HCT116 (cell line): ENCODE measurements around the gene NFE2L2. TPM values are rescaled to one million over a fixed set of nuclear protein-coding genes. Genes with fewer than 3 reads are reported as not detected.

ENCODE experiments used
- ATAC-seq: fragments of 200-7000 bp; cut with Tn5 transposase; 2 replicates; pipeline ENCODE4 v1.9.1; 2020; ENCODE audit warnings: mild to moderate bottlenecking, moderate library complexity
- BruUV-seq: library from RNA; stranded (reverse); fragments of 400-500 nt; replicated peaks from 2 replicates; lab custom pipeline; 2021; lab: Mats Ljungman, UMichigan
- CTCF ChIA-PET: fragments of 300-600 bp; sonication (Branson Sonifier 250); formaldehyde crosslinking; loops from one replicate; lab custom pipeline; 2021; ENCODE audit warnings: antibody characterized with exemption; lab: Charles Lee
- POLR2A ChIA-PET: fragments of 300-600, 350-600 bp; sonication (Branson Sonifier 250); formaldehyde crosslinking; loops from one replicate; lab custom pipeline; 2021; ENCODE audit warnings: antibody characterized with exemption; lab: Charles Lee
- RAD21 ChIA-PET, 2 experiments: fragments of 300-600 bp; sonication (Branson Sonifier 250); formaldehyde crosslinking; loops; one replicate each; lab custom pipeline; 2023; ENCODE audit warnings: low total read pairs in 2 of 2; ENCODE audit not compliant: uncharacterized antibody in 2 of 2, unreplicated experiment in 2 of 2, low non-redundant PET in 1 of 2; lab: Charles Lee
- DNase-seq: peaks from one replicate; pipeline ENCODE4 v3.0.0-alpha.2; 2010; ENCODE audit warnings: low read depth, low spot score
- H2AFZ ChIP-seq: fragments of 200-600 bp; shearing (Covaris generic), sonication (generic); 2 replicates; pipeline ENCODE4 v1.6.1; 2017; ENCODE audit warnings: low read depth, mixed run types, mixed read lengths, antibody characterized with exemption, low read length; ENCODE audit not compliant: poor library complexity, severe bottlenecking
- H3K27ac ChIP-seq: 2 replicates; pipeline ENCODE4 v1.5.1; 2012; ENCODE audit warnings: low read depth, low read length
- H3K27me3 ChIP-seq: fragments of 200-600 bp; sonication (generic); 2 replicates; pipeline ENCODE4 v1.6.1; 2016; ENCODE audit warnings: mixed run types, low read length, mixed read lengths; ENCODE audit not compliant: insufficient read depth
- H3K36me3 ChIP-seq, 2 experiments: fragments of 200-500 bp in 1 of 2; fragments of 200-600 bp in 1 of 2; sonication (Bioruptor generic) in 1 of 2; sonication (generic) in 1 of 2; 2 replicates each; pipeline versions ENCODE4 v1.5.1 to v1.6.1; 2014 to 2016; ENCODE audit warnings: low read length in 2 of 2, inconsistent platforms in 1 of 2, mixed read lengths in 1 of 2, mixed run types in 1 of 2; ENCODE audit not compliant: insufficient read depth in 2 of 2, control insufficient read depth in 1 of 2
- H3K4me1 ChIP-seq, 2 experiments: fragments of 200-600 bp in 1 of 2; sonication (generic) in 1 of 2; 2 replicates each; pipeline versions ENCODE4 v1.5.1 to v1.6.1; 2012 to 2017; ENCODE audit warnings: low read length in 2 of 2, inconsistent platforms in 1 of 2, mild to moderate bottlenecking in 1 of 2, mixed read lengths in 1 of 2, mixed run types in 1 of 2, moderate library complexity in 1 of 2; ENCODE audit not compliant: insufficient read depth in 2 of 2, control insufficient read depth in 1 of 2
- H3K4me2 ChIP-seq: fragments of 200-600 bp; sonication (generic); 2 replicates; pipeline ENCODE4 v1.6.1; 2017; ENCODE audit warnings: mixed run types, low read length, mixed read lengths
- H3K4me3 ChIP-seq, 2 experiments: fragments of 200-600 bp in 1 of 2; sonication (generic) in 1 of 2; replicated peaks in 1 of 2; 2 replicates each; pipeline ENCODE4 v1.5.1; 2011 to 2016; ENCODE audit warnings: low read length in 2 of 2, control low read depth in 1 of 2, low read depth in 1 of 2, mild to moderate bottlenecking in 1 of 2, mixed read lengths in 1 of 2, mixed run types in 1 of 2
- H3K79me2 ChIP-seq: fragments of 200-600 bp; sonication (generic); 2 replicates; pipeline ENCODE4 v1.6.1; 2017; ENCODE audit warnings: mild to moderate bottlenecking, mixed run types, low read length, moderate library complexity, mixed read lengths; ENCODE audit not compliant: insufficient read depth
- H3K9ac ChIP-seq: fragments of 200-600 bp; sonication (generic); 2 replicates; pipeline ENCODE4 v1.6.1; 2016; ENCODE audit warnings: low read length, mixed read lengths
- H3K9me2 ChIP-seq: fragments of 200-600 bp; sonication (generic), shearing (Covaris generic); 2 replicates; pipeline ENCODE4 v1.6.1; 2017; ENCODE audit warnings: mixed run types, mild to moderate bottlenecking, moderate library complexity; ENCODE audit not compliant: insufficient read depth
- H3K9me3 ChIP-seq, 2 experiments: fragments of 200-500 bp in 1 of 2; fragments of 200-600 bp in 1 of 2; sonication (Bioruptor generic) in 1 of 2; sonication (generic) in 1 of 2; 2 replicates each; pipeline ENCODE4 v1.6.1; 2014 to 2017; ENCODE audit warnings: low read length in 2 of 2, mixed read lengths in 2 of 2, inconsistent platforms in 1 of 2, low read depth in 1 of 2, mild to moderate bottlenecking in 1 of 2, mixed run types in 1 of 2, moderate library complexity in 1 of 2; ENCODE audit not compliant: control insufficient read depth in 1 of 2, insufficient read depth in 1 of 2
- H4K20me1 ChIP-seq: fragments of 200-600 bp; sonication (generic), shearing (Covaris generic); 2 replicates; pipeline ENCODE4 v1.6.1; 2017; ENCODE audit warnings: mixed run types, mild to moderate bottlenecking, moderate library complexity; ENCODE audit not compliant: insufficient read depth
- ATF3 ChIP-seq: IDR thresholded peaks from 2 replicates; pipeline ENCODE4 v1.6.1; 2012
- CTCF ChIP-seq, 3 experiments: fragments of 200-600 bp in 1 of 3; sonication (generic) in 1 of 3; IDR thresholded peaks in 2 of 3; conservative IDR thresholded peaks in 1 of 3; 2 replicates each; pipeline ENCODE4 v1.5.1; 2012 to 2017; ENCODE audit warnings: low read depth in 2 of 3, low read length in 2 of 3, antibody characterized with exemption in 1 of 3, borderline replicate concordance in 1 of 3, control low read depth in 1 of 3, mild to moderate bottlenecking in 1 of 3, mixed read lengths in 1 of 3, mixed run types in 1 of 3, moderate library complexity in 1 of 3; ENCODE audit not compliant: insufficient read depth in 1 of 3
- ELF1 ChIP-seq: IDR thresholded peaks from 2 replicates; pipeline ENCODE4 v1.6.1; 2012; ENCODE audit warnings: low read depth, borderline replicate concordance
- EZH2 ChIP-seq: fragments of 200-600 bp; sonication (generic); IDR thresholded peaks from 2 replicates; pipeline ENCODE4 v1.6.1; 2017; ENCODE audit warnings: antibody characterized with exemption, mixed run types
- MAX ChIP-seq: IDR thresholded peaks from 2 replicates; pipeline ENCODE4 v1.6.1; 2012
- POLR2AphosphoS5 ChIP-seq: IDR thresholded peaks from 2 replicates; pipeline ENCODE4 v1.6.1; 2011; ENCODE audit warnings: mild to moderate bottlenecking, low read depth, low read length, moderate library complexity
- RAD21 ChIP-seq: IDR thresholded peaks from 2 replicates; pipeline ENCODE4 v1.6.1; 2012; ENCODE audit warnings: low read depth, mild to moderate bottlenecking
- REST ChIP-seq: IDR thresholded peaks from 2 replicates; pipeline ENCODE4 v1.6.1; 2012; ENCODE audit warnings: low read depth
- SP1 ChIP-seq: IDR thresholded peaks from 2 replicates; pipeline ENCODE4 v1.6.1; 2012; ENCODE audit warnings: low read depth
- SRF ChIP-seq: IDR thresholded peaks from 2 replicates; pipeline ENCODE4 v1.6.1; 2012; ENCODE audit warnings: low read depth
- TCF7L2 ChIP-seq: IDR thresholded peaks from 2 replicates; pipeline ENCODE4 v1.7.0; 2011; ENCODE audit warnings: borderline replicate concordance, inconsistent platforms; ENCODE audit not compliant: insufficient read depth, insufficient read length; ENCODE audit errors: extremely low read depth
- YY1 ChIP-seq: IDR thresholded peaks from 2 replicates; pipeline ENCODE4 v1.6.1; 2011; ENCODE audit warnings: low read length, low read depth, moderate library complexity, mild to moderate bottlenecking; ENCODE audit not compliant: insufficient replicate concordance; ENCODE audit errors: extremely low read depth
- ZBTB33 ChIP-seq: IDR thresholded peaks from 2 replicates; pipeline ENCODE4 v1.6.1; 2011; ENCODE audit warnings: mild to moderate bottlenecking, low read length, moderate library complexity; ENCODE audit not compliant: insufficient replicate concordance; ENCODE audit errors: extremely low read depth
- ZFX ChIP-seq: fragments of 450-650 bp; IDR thresholded peaks from 2 replicates; pipeline ENCODE4 v1.6.1; 2017
- ZNF274 ChIP-seq: fragments of 200-500 bp; sonication (Bioruptor generic); IDR thresholded peaks from 2 replicates; pipeline ENCODE4 v1.6.1; 2014; ENCODE audit warnings: mild to moderate bottlenecking, low read depth, low read length, inconsistent platforms
- intact Hi-C: fragments of 100-400 bp; cut with micrococcal nuclease; formaldehyde crosslinking; loops from 2 replicates; pipeline ENCODE4 v1.10.0; 2022
- total RNA-seq: library from RNA; stranded (reverse); gene quantifications from one replicate; pipeline ENCODE4 v1.2.1, GENCODE V29; 2021; ENCODE audit not compliant: unreplicated experiment

The NFE2L2 gene
- total RNA-seq, 1 experiment from 2014 or later, result 106 TPM

GRCh38 chr2:177201919-177202346 lies 62.6 kb downstream of the NFE2L2 start:
- POLR2A ChIA-PET, result interaction anchor here (3.1 kb wide), 1 partner anchor 10 kb away, joined by 15 read pairs; the partner anchor contains the start of gene HNRNPA3
- no peak overlapping the region for H3K9ac ChIP-seq
- no peak for ATAC-seq
- H3K27ac ChIP-seq, result no peak overlapping the region
- no peak for DNase-seq
- H3K4me3 ChIP-seq, result no peak overlapping the region
- H3K4me1 ChIP-seq, result no peaks in the 10 kb centered on the region
- H3K79me2 ChIP-seq, result no peaks in the 10 kb centered on the region; the same call in 1 of the 2 replicates
- H3K9me3 ChIP-seq, result no peaks in the 10 kb centered on the region
- no peaks in the 10 kb centered on the region for H3K27me3 ChIP-seq
- H3K36me3 ChIP-seq, result no peaks in the 10 kb centered on the region
- no peak overlapping the region for H3K4me2 ChIP-seq
- no peak for TF ChIP-seq ZFX
- TF ChIP-seq YY1, result no peak
- TF ChIP-seq ATF3, result no peak
- no peak for TF ChIP-seq MAX
- no peak for TF ChIP-seq RAD21
- TF ChIP-seq ZNF274, result no peak
- no peak for TF ChIP-seq POLR2AphosphoS5
- no peak for TF ChIP-seq SP1
- TF ChIP-seq EZH2, result no peak
- TF ChIP-seq REST, result no peak
- no peak for TF ChIP-seq TCF7L2
- TF ChIP-seq ELF1, result no peak
- no peak for TF ChIP-seq CTCF (IDR thresholded peaks at IDR 0.05 in 2 of 3, conservative IDR thresholded peaks at IDR 0.05 in 1 of 3; ENCODE audit: borderline replicate concordance in 1 of 3, insufficient read depth in 1 of 3, low read depth in 2 of 3, low read length in 2 of 3)
- TF ChIP-seq SRF, result no peak
- TF ChIP-seq ZBTB33, result no peak
- H3K9me2 ChIP-seq, result no peaks in the 10 kb centered on the region
- CTCF ChIA-PET, result interaction anchor here (1.3 kb wide), 1 partner anchor 37 kb away, joined by 5 read pairs; no protein-coding TSS in a partner anchor
- H2AFZ ChIP-seq, result no peak overlapping the region
- RAD21 ChIA-PET, result no interaction called here
- BruUV-seq, result no TSS peak
- intact Hi-C loops, result no loop called here
- H4K20me1 ChIP-seq, result no peaks in the 10 kb centered on the region
